OCI-LY7 (cell line): ENCODE measurements around the gene FAM110C. TPM values are rescaled to one million over a fixed set of nuclear protein-coding genes. Genes with fewer than 3 reads are reported as not detected.

ENCODE experiments used
- BruUV-seq: library from RNA; stranded (reverse); fragments of 400-500 nt; replicated peaks from 2 replicates; lab custom pipeline; 2021; lab: Mats Ljungman, UMichigan
- CTCF ChIA-PET: fragments of 300-600 bp; sonication (Branson Sonifier 250); formaldehyde crosslinking; loops from one replicate; lab custom pipeline; 2022; ENCODE audit warnings: antibody characterized with exemption; ENCODE audit not compliant: unreplicated experiment; lab: Charles Lee
- POLR2A ChIA-PET: fragments of 300-600 bp; sonication (Branson Sonifier 250); formaldehyde crosslinking; loops from one replicate; lab custom pipeline; 2022; ENCODE audit warnings: antibody characterized with exemption; lab: Charles Lee
- DNase-seq: peaks from one replicate; pipeline ENCODE4 v3.0.0-alpha.2; 2015; ENCODE audit warnings: low spot score
- H2AFZ ChIP-seq: fragments of 200-600 bp; sonication (generic), shearing (Covaris generic); 2 replicates; pipeline ENCODE4 v1.6.1; 2014; ENCODE audit warnings: mild to moderate bottlenecking, antibody characterized with exemption, low read length, moderate library complexity
- H3K27ac ChIP-seq: fragments of 200-600 bp; sonication (generic); 2 replicates; pipeline ENCODE4 v1.5.1; 2014; ENCODE audit warnings: mixed run types, low read depth, mild to moderate bottlenecking, moderate library complexity, low read length, inconsistent platforms; ENCODE audit not compliant: poor library complexity, severe bottlenecking
- H3K36me3 ChIP-seq: fragments of 200-600 bp; sonication (generic); 2 replicates; pipeline ENCODE4 v1.6.1; 2014; ENCODE audit warnings: mild to moderate bottlenecking, antibody characterized with exemption, low read length, moderate library complexity, mixed read lengths; ENCODE audit not compliant: insufficient read depth
- H3K4me1 ChIP-seq: fragments of 200-600 bp; sonication (generic); 2 replicates; pipeline ENCODE4 v1.5.1; 2014; ENCODE audit warnings: mild to moderate bottlenecking, low read length; ENCODE audit not compliant: insufficient read depth, poor library complexity, severe bottlenecking
- H3K4me2 ChIP-seq: fragments of 200-600 bp; sonication (generic); 2 replicates; pipeline ENCODE4 v1.6.1; 2014; ENCODE audit warnings: mild to moderate bottlenecking, low read length
- H3K4me3 ChIP-seq: fragments of 200-600 bp; sonication (generic); 2 replicates; pipeline ENCODE4 v1.5.1; 2014; ENCODE audit warnings: mild to moderate bottlenecking, low read depth, low read length; ENCODE audit not compliant: poor library complexity, severe bottlenecking
- H3K79me2 ChIP-seq: fragments of 200-600 bp; sonication (generic); 2 replicates; pipeline ENCODE4 v1.6.1; 2016; ENCODE audit warnings: low read depth, mild to moderate bottlenecking, low read length, moderate library complexity, mixed read lengths; ENCODE audit not compliant: insufficient read depth
- H3K9me2 ChIP-seq: fragments of 200-600 bp; sonication (generic); 2 replicates; pipeline ENCODE4 v1.6.1; 2016; ENCODE audit warnings: mild to moderate bottlenecking, low read length, mixed read lengths; ENCODE audit not compliant: insufficient read depth
- H3K9me3 ChIP-seq: fragments of 200-600 bp; sonication (generic); 2 replicates; pipeline ENCODE4 v1.6.1; 2014; ENCODE audit warnings: mild to moderate bottlenecking, mixed run types, low read length, mixed read lengths
- H4K20me1 ChIP-seq: fragments of 200-600 bp; sonication (generic); 2 replicates; pipeline ENCODE4 v1.6.1; 2014; ENCODE audit warnings: mild to moderate bottlenecking, antibody characterized with exemption, low read length, moderate library complexity, mixed read lengths; ENCODE audit not compliant: insufficient read depth
- CTCF ChIP-seq: fragments of 200-600 bp; sonication (generic); conservative IDR thresholded peaks from 2 replicates; pipeline ENCODE4 v1.5.1; 2014; ENCODE audit warnings: mild to moderate bottlenecking, antibody characterized with exemption, low read length, moderate library complexity, mixed read lengths
- EZH2phosphoT487 ChIP-seq: fragments of 200-600 bp; sonication (generic); IDR thresholded peaks from 2 replicates; pipeline ENCODE4 v1.6.1; 2018; ENCODE audit warnings: low read depth, borderline replicate concordance, mild to moderate bottlenecking, mixed run types, antibody characterized with exemption, low read length, moderate library complexity, mixed read lengths
- intact Hi-C: fragments of 100-400 bp; cut with micrococcal nuclease; formaldehyde crosslinking; loops from one replicate; pipeline ENCODE4 v1.10.0; 2022; ENCODE audit not compliant: unreplicated experiment
- total RNA-seq, 2 experiments: library from RNA; depleted of rRNA in 1 of 2; stranded (reverse); fragments of >200 nt in 1 of 2; shearing (Covaris generic) in 1 of 2; gene quantifications; 2 replicates each; pipeline ENCODE4 v1.2.3, GENCODE V29; 2014 to 2022

The FAM110C gene
- total RNA-seq, 2 experiments from 2014 or later, result not detected

GRCh38 chr2:80971-81736 is 34.8 kb upstream of the FAM110C start:
- no peak overlapping the region for H3K27ac ChIP-seq
- no peak for TF ChIP-seq CTCF
- TF ChIP-seq EZH2phosphoT487, result no peak
- no peak overlapping the region for H3K4me3 ChIP-seq
- no peak overlapping the region for H2AFZ ChIP-seq
- H3K4me1 ChIP-seq, result no peaks in the 10 kb centered on the region
- no TSS peak for BruUV-seq
- H3K4me2 ChIP-seq, result no peak overlapping the region
- no peak for DNase-seq
- no peaks in the 10 kb centered on the region for H4K20me1 ChIP-seq
- no peaks in the 10 kb centered on the region for H3K9me3 ChIP-seq
- ChIA-PET CTCF (no interaction called here), POLR2A (no interaction called here)
- H3K36me3 ChIP-seq, result no peaks in the 10 kb centered on the region
- H3K9me2 ChIP-seq, result no peaks in the 10 kb centered on the region
- no peaks in the 10 kb centered on the region for H3K79me2 ChIP-seq
- intact Hi-C loops, result no loop called here

GRCh38 chr2:80378-80777 is 34.1 kb upstream of the FAM110C start:
- Histone ChIP-seq H3K36me3 (no peaks in the 10 kb centered on the region), H3K79me2 (no peaks in the 10 kb centered on the region), H3K4me3 (no peak overlapping the region), H3K4me2 (no peak overlapping the region), H3K4me1 (no peaks in the 10 kb centered on the region), H2AFZ (no peak overlapping the region), H3K27ac (no peak overlapping the region), H3K9me3 (no peaks in the 10 kb centered on the region), H4K20me1 (no peaks in the 10 kb centered on the region), H3K9me2 (no peaks in the 10 kb centered on the region)
- no peak for TF ChIP-seq CTCF
- no peak for TF ChIP-seq EZH2phosphoT487
- intact Hi-C loops, result no loop called here
- POLR2A ChIA-PET, result no interaction called here
- DNase-seq, result no peak
- BruUV-seq, result no TSS peak
- CTCF ChIA-PET, result no interaction called here

GRCh38 chr2:71309-72035 is 25.2 kb upstream of the FAM110C start:
- no peak overlapping the region for H3K27ac ChIP-seq
- H3K36me3 ChIP-seq, result no peaks in the 10 kb centered on the region
- H3K4me3 ChIP-seq, result no peak overlapping the region
- H3K4me2 ChIP-seq, result no peak overlapping the region
- H3K79me2 ChIP-seq, result no peaks in the 10 kb centered on the region
- BruUV-seq, result no TSS peak
- POLR2A ChIA-PET, result no interaction called here
- intact Hi-C loops, result no loop called here
- DNase-seq, result no peak
- no peaks in the 10 kb centered on the region for H3K9me3 ChIP-seq
- no peak for TF ChIP-seq EZH2phosphoT487
- no peak for TF ChIP-seq CTCF
- no peaks in the 10 kb centered on the region for H4K20me1 ChIP-seq
- no peak overlapping the region for H2AFZ ChIP-seq
- CTCF ChIA-PET, result no interaction called here
- no peaks in the 10 kb centered on the region for H3K4me1 ChIP-seq
- no peaks in the 10 kb centered on the region for H3K9me2 ChIP-seq
